Left lung (tissue), 10 donors: ENCODE data around the gene ZNF212. TPM values are rescaled to one million over a fixed set of nuclear protein-coding genes. Genes with fewer than 3 reads are reported as not detected.

Experiments used
- ATAC-seq: fragments of 200-7000 bp; cut with Tn5 transposase; one replicate; pipeline ENCODE4 v1.9.1; 2020; ENCODE audit warnings: moderate library complexity
- DNase-seq, 4 donors: peaks; one replicate each; pipeline ENCODE4 v3.0.0-alpha.2; 2013 to 2020
- H3K27ac ChIP-seq, 2 donors: fragments of 200-600 bp; sonication (generic) in 1 of 2; one replicate each; pipeline versions ENCODE4 v1.5.0 to v1.8.0; 2020 to 2021
- H3K27me3 ChIP-seq, 2 donors: fragments of 200-600 bp; sonication (generic) in 1 of 2; one replicate each; pipeline versions ENCODE4 v1.5.0 to v1.8.0; 2020 to 2021
- H3K36me3 ChIP-seq, 2 donors: fragments of 200-600 bp; sonication (generic) in 1 of 2; one replicate each; pipeline versions ENCODE4 v1.5.0 to v1.8.0; 2020 to 2021
- H3K4me1 ChIP-seq, 2 donors: fragments of 200-600 bp; one replicate each; pipeline ENCODE4 v1.8.0; 2021
- H3K4me3 ChIP-seq, 2 donors: fragments of 200-600 bp; sonication (generic) in 1 of 2; one replicate each; pipeline versions ENCODE4 v1.5.0 to v1.8.0; 2020 to 2021; ENCODE audit warnings: mild to moderate bottlenecking in 1 of 2
- H3K9me3 ChIP-seq, 2 donors: fragments of 200-600 bp; sonication (generic) in 1 of 2; one replicate each; pipeline versions ENCODE4 v1.5.0 to v1.8.0; 2020 to 2021
- intact Hi-C, 2 donors: fragments of 100-400 bp; cut with DNase I; formaldehyde crosslinking; loops; one replicate each; pipeline versions ENCODE4 v1.11.2 to v1.14.2; 2022
- polyA plus RNA-seq, 6 donors: library from polyadenylated mRNA; unstranded; fragments of 120-200 nt; gene quantifications; one replicate each; pipeline ENCODE4 v1.2.1, GENCODE V29; 2013; ENCODE audit not compliant: insufficient read length in 6 of 6
- total RNA-seq, 2 donors: library from RNA; stranded (reverse); fragmentation: NEBNext Ultra II Directional; extraction: Animal tissue kit (Norgen Biotek cat#: 25700); gene quantifications; one replicate each; pipeline ENCODE4 v1.2.1, GENCODE V29; 2021
- TF ChIP-seq, protein P1 (sequence below), 2 donors: fragments of 200-600 bp; sonication (generic) in 1 of 2; IDR thresholded peaks; one replicate each; pipeline versions ENCODE4 v1.5.0 to v1.8.0; 2021; ENCODE audit warnings: antibody characterized with exemption in 2 of 2
- donor health status: DM: no; HTN: yes; CAD: no.
- donor health status: DM: no; HTN: no; CAD: no.

Gene ZNF212
- total and polyA plus RNA-seq, 8 donors = 7.4 to 18.1 (median 16.0) TPM

DNA sequence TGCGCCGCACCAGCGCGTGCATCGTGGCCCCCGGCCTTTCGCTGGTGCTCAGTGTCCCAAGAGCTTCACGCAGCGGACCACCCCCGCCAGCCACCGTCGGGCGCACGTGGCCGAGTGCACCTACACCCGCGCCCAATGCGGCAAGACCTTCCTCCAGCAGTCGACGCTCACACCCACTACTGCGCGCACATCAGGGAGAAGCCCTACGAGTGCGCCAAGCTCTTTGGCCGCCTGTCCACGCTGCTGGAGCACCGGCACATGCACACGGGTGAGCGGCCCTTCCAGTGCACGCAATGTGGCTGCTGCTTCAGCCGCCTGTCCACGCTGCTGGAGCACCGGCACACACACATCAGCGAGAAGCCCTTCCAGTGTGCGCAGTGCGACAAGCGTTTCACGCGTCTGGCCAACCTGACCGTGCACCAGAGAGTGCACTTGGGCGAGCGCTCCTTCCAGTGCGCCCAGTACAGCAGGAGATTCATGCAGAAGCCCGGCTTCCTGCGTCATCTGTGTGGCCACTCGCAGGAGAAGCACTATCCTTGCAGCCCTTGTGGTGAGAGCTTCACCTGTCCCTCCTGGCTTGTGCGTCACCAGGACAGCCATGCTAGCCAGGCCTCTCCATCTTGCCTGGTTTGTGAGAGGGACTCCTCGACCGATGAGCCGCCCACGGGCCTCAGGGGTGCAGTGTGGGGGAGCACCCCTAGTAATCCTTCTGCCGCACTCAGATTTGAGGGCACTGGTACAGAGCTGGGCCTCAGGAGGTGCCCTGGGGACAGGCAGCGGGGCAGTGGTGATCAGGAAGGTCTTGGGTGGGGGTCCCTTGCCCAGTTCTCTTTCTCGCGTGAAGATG, 55.4 kb downstream of the ZNF212 start:
- intact Hi-C loops = no loop called here
- TF ChIP-seq, protein P1, sequence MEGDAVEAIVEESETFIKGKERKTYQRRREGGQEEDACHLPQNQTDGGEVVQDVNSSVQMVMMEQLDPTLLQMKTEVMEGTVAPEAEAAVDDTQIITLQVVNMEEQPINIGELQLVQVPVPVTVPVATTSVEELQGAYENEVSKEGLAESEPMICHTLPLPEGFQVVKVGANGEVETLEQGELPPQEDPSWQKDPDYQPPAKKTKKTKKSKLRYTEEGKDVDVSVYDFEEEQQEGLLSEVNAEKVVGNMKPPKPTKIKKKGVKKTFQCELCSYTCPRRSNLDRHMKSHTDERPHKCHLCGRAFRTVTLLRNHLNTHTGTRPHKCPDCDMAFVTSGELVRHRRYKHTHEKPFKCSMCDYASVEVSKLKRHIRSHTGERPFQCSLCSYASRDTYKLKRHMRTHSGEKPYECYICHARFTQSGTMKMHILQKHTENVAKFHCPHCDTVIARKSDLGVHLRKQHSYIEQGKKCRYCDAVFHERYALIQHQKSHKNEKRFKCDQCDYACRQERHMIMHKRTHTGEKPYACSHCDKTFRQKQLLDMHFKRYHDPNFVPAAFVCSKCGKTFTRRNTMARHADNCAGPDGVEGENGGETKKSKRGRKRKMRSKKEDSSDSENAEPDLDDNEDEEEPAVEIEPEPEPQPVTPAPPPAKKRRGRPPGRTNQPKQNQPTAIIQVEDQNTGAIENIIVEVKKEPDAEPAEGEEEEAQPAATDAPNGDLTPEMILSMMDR (IDR thresholded peaks at IDR 0.05) = no peak
- DNase-seq = peak in 1 of 4 donors; percentile 19
- no peaks in the 10 kb centered on the region for H3K4me1 ChIP-seq
- peaks cover 0 to 22% of the 10 kb centered on the region in 2 donors for H3K36me3 ChIP-seq
- no peaks in the 10 kb centered on the region for H3K27me3 ChIP-seq
- H3K27ac ChIP-seq = no peak overlapping the region
- ATAC-seq = no peak
- H3K9me3 ChIP-seq = no peaks in the 10 kb centered on the region
- H3K4me3 ChIP-seq = no peak overlapping the region

DNA sequence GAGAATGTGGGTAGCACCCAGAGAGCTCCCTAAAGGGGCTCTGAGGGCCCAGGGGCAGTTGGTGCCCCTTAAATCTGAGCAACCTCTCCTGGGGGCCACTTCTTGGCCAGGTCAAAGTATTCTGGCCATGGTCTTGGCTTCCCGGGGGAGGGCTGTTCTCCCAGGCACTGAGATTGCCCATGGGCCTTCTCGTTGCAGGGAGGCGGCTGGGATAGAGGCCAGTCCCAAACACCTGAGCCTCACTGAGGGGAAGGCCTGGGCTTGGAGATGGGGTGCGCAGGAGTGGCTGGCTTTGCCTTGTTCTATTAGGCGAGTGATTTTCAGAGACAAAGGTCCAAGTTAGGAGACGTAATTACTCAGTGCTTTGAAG, 56.0 kb downstream of the ZNF212 start:
- Histone ChIP-seq H3K36me3 (peaks cover 0 to 20% of the 10 kb centered on the region in 2 donors), H3K9me3 (no peaks in the 10 kb centered on the region), H3K27ac (no peak overlapping the region), H3K4me1 (no peaks in the 10 kb centered on the region), H3K27me3 (no peaks in the 10 kb centered on the region), H3K4me3 (no peak overlapping the region)
- DNase-seq (peak in 1 of 4 donors; percentile 4), ATAC-seq (no peak)
- intact Hi-C loops = no loop called here
- TF ChIP-seq, protein P1 (IDR thresholded peaks at IDR 0.05) = no peak

DNA sequence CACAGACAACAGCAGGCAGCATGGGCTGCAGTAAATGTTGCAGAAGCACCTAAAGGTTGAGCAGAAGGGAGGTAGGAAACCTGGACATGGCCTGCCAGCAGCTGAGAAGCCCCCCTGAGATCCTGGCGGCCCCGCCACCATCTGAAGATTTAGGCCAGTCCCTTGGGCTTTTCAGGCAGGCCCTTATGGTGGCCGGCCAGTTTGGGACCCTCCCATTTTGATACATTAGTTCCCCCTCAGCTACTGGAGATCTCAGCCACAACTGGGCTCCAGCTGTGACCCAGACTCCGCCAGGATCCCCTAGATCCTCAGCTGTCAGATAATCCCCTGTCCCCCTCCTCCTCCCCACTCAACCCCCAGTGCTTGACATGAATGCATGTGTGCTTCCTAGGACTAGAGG, 56.9 kb downstream of the ZNF212 start:
- no peak for DNase-seq
- H3K27me3 ChIP-seq = no peaks in the 10 kb centered on the region
- peaks cover 0 to 20% of the 10 kb centered on the region in 2 donors for H3K36me3 ChIP-seq
- H3K27ac ChIP-seq = no peak overlapping the region
- intact Hi-C loops = no loop called here
- H3K4me1 ChIP-seq = no peaks in the 10 kb centered on the region
- no peak for ATAC-seq
- H3K9me3 ChIP-seq = no peaks in the 10 kb centered on the region
- TF ChIP-seq, protein P1 (IDR thresholded peaks at IDR 0.05) = no peak
- no peak overlapping the region for H3K4me3 ChIP-seq

DNA sequence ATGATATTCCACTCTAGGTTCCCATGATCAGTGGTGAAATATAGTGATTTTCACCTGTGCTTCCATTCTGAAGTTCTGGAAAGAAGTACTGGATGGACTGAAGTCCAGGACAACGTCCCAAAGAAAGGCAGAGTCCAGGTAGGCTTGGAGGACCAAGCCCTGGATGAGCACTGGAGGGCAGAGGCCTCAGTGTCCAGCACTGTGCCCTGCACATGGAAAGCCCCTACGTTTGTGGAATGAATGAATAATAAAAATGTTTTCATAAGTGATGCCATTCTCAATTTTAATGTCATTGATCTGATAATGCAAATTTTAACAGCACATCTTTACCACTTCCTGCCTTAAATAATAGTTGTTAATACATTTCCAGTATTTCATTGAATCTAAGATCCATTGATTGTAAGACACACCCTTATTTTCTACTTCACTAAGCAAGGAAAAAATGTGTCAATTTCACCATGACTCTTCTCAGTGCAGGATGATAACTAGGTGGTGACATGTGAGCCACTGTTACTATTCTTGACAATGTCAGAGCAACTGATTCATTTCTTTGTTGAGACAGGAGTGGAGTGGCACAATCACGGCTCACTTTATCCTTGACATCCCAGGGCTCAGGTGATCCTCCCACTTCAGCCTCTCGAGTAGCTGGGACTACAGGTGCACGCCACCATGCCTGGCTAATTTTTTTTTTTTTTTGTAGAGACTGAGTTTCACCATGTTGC, 57.7 kb downstream of the ZNF212 start:
- no peaks in the 10 kb centered on the region for H3K27me3 ChIP-seq
- no peak for DNase-seq
- no peaks in the 10 kb centered on the region for H3K9me3 ChIP-seq
- TF ChIP-seq, protein P1 (IDR thresholded peaks at IDR 0.05) = no peak
- H3K4me1 ChIP-seq = no peaks in the 10 kb centered on the region
- intact Hi-C loops = no loop called here
- no peak overlapping the region for H3K4me3 ChIP-seq
- peaks cover 0 to 20% of the 10 kb centered on the region in 2 donors for H3K36me3 ChIP-seq
- ATAC-seq = no peak
- no peak overlapping the region for H3K27ac ChIP-seq

DNA sequence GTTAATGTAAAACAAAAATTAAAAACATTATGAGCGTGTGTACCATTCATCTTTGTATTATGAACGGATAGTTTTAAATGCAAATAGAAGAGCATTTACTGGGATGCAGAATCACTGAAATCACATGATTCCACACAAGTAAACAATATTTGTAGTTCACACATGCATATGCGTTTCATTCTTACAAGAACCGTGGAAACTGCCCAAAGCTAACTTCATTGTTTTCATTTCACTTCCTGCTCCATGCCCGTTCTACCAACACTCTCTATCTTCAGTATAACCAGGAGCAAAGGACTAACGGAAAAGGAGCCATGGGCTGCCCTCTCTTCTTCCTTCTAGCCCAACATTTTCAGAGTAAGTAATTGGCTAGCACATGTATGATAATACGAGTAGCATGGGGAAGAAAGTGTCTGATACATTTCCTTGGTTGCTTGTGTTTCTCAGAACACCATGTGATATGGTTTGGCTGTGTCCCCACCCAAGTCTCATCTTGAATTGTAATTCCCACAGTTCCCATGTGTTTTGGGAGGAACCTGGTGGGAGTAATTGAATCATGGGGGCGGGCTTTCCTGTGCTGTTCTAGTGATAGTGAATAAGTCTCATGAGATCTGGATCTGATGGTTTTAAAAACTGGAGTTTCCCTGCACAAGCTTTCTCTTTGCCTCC, 61.3 kb downstream of the ZNF212 start:
- TF ChIP-seq, protein P1 (IDR thresholded peaks at IDR 0.05) = no peak
- Histone ChIP-seq H3K4me1 (no peaks in the 10 kb centered on the region), H3K27me3 (no peaks in the 10 kb centered on the region), H3K36me3 (no peaks in the 10 kb centered on the region), H3K27ac (no peak overlapping the region), H3K9me3 (no peaks in the 10 kb centered on the region), H3K4me3 (no peak overlapping the region)
- ATAC-seq (no peak), DNase-seq (no peak)
- intact Hi-C loops = no loop called here
